Mesendoderm (in vitro differentiated cells): ENCODE results near the gene TBC1D25.
"Not testable (repeated sequence)": the region's sequence is repeated elsewhere in the genome, so short reads cannot be mapped to it uniquely, and the experiment has no call there.

Experiments
- DNase-seq: peaks from one replicate; pipeline ENCODE4 v3.0.0; 2013
- H2AK5ac ChIP-seq: 2 replicates; pipeline ENCODE4 v1.6.1; 2013; ENCODE audit warnings: low read length, inconsistent platforms
- H2BK120ac ChIP-seq: 2 replicates; pipeline ENCODE4 v1.6.1; 2013; ENCODE audit warnings: low read depth, mild to moderate bottlenecking, low read length, moderate library complexity, mixed read lengths
- H2BK15ac ChIP-seq: replicated peaks from 2 replicates; pipeline ENCODE4 v1.6.1; 2013; ENCODE audit warnings: low read depth, mild to moderate bottlenecking, moderate library complexity
- H2BK5ac ChIP-seq: 2 replicates; pipeline ENCODE4 v1.6.1; 2013; ENCODE audit warnings: low read length, inconsistent platforms
- H3K18ac ChIP-seq: 2 replicates; pipeline ENCODE4 v1.6.1; 2013; ENCODE audit warnings: mild to moderate bottlenecking, low read length, mixed read lengths
- H3K23ac ChIP-seq: one replicate; pipeline ENCODE4 v1.6.1; 2013; ENCODE audit warnings: low read length
- H3K27ac ChIP-seq: 2 replicates; pipeline ENCODE4 v1.5.1; 2013; ENCODE audit warnings: low read depth, mild to moderate bottlenecking, inconsistent platforms, low read length, moderate library complexity
- H3K27me3 ChIP-seq: 2 replicates; pipeline ENCODE4 v1.6.1; 2013; ENCODE audit warnings: low read length, control low read depth, mild to moderate bottlenecking, inconsistent platforms; ENCODE audit not compliant: insufficient read depth, poor library complexity
- H3K36me3 ChIP-seq: 2 replicates; pipeline ENCODE4 v1.6.1; 2013; ENCODE audit warnings: low read length, inconsistent platforms; ENCODE audit not compliant: control insufficient read depth, insufficient read depth
- H3K4ac ChIP-seq: one replicate; pipeline ENCODE4 v1.6.1; 2013; ENCODE audit warnings: low read depth, mild to moderate bottlenecking, low read length, moderate library complexity
- H3K4me1 ChIP-seq: 2 replicates; pipeline ENCODE4 v1.6.1; 2013; ENCODE audit warnings: low read depth, low read length, inconsistent platforms; ENCODE audit not compliant: control insufficient read depth
- H3K4me2 ChIP-seq: 2 replicates; pipeline ENCODE4 v1.6.1; 2013; ENCODE audit warnings: low read length
- H3K4me3 ChIP-seq: 2 replicates; pipeline ENCODE4 v1.5.1; 2013; ENCODE audit warnings: mild to moderate bottlenecking, low read length
- H3K56ac ChIP-seq: one replicate; pipeline ENCODE4 v1.6.1; 2013; ENCODE audit warnings: low read length
- H3K79me1 ChIP-seq: 2 replicates; pipeline ENCODE4 v1.6.1; 2013; ENCODE audit warnings: low read length, inconsistent platforms
- H3K79me2 ChIP-seq: 2 replicates; pipeline ENCODE4 v1.6.1; 2013; ENCODE audit warnings: mild to moderate bottlenecking, low read length; ENCODE audit not compliant: control insufficient read depth, insufficient read depth
- H3K9ac ChIP-seq: 2 replicates; pipeline ENCODE4 v1.6.1; 2013; ENCODE audit warnings: low read length, inconsistent platforms
- H4K5ac ChIP-seq: one replicate; pipeline ENCODE4 v1.6.1; 2013; ENCODE audit warnings: low read length
- H4K8ac ChIP-seq: one replicate; pipeline ENCODE4 v1.6.1; 2013; ENCODE audit warnings: low read depth, mild to moderate bottlenecking, control low read depth, low read length, moderate library complexity
- WGBS: extraction: QIAGEN DNeasy Blood & Tissue Kit; methylation state at CpG from one replicate; pipeline ENCODE4 v1.1.7; 2013; ENCODE audit warnings: low lambda C conversion rate, missing lambda C conversion rate; ENCODE audit not compliant: insufficient coverage; ENCODE audit errors: extremely low coverage; 5-methylcytosine and 5-hydroxymethylcytosine counted together

The TBC1D25 gene

DNA sequence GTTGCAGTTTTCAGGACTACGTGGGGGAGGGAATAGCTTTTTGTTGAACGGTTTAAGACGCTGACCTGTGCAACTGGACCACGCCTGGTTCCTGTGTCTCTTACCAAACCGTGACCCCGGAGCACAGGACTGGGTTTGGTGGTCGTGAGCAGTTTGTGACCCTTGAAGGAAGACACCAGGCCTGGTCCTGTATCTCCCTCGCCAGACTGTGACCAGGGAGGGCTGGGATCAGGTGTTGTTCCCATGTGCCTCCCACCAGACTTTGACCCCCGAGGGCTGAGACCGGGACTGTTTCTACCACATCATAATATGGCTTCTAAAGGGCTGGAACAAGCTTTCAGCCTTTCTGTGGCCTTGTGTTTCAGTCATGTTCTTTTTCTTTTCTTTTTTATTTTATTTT lies 17.2 kb upstream of the TBC1D25 start:
- Histone ChIP-seq H4K5ac (no peak overlapping the region), H3K4me3 (peak overlapping the region; percentile 87), H4K8ac (no peak overlapping the region), H3K36me3 (no peaks in the 10 kb centered on the region), H3K4me2 (peak overlapping the region; percentile 67), H3K79me1 (no peaks in the 10 kb centered on the region), H3K9ac (peak overlapping the region; percentile 92), H2AK5ac (no peak overlapping the region), H3K4ac (no peak overlapping the region), H2BK5ac (no peak overlapping the region), H2BK15ac (no peak overlapping the region), H3K27me3 (no peaks in the 10 kb centered on the region), H3K79me2 (peaks cover 5% of the 10 kb centered on the region), H2BK120ac (no peak overlapping the region), H3K56ac (peak overlapping the region; percentile 89), H3K4me1 (no peaks in the 10 kb centered on the region), H3K27ac (peak overlapping the region; percentile 73), H3K23ac (peak overlapping the region; percentile 24), H3K18ac (peak overlapping the region; percentile 25)
- no CpG with 5 or more reads among the region's 10 CpGs for WGBS
- no peak for DNase-seq

DNA sequence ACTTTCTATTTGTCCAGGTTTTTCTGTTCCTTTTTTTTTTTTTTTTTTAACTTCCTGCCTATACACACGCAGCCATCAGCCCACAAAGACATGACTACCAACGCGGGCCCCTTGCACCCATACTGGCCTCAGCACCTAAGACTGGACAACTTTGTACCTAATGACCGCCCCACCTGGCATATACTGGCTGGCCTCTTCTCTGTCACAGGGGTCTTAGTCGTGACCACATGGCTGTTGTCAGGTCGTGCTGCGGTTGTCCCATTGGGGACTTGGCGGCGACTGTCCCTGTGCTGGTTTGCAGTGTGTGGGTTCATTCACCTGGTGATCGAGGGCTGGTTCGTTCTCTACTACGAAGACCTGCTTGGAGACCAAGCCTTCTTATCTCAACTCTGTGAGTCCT lies 15.8 kb upstream of the TBC1D25 start:
- H3K56ac ChIP-seq, result no peak overlapping the region
- H3K4ac ChIP-seq, result no peak overlapping the region
- WGBS, result no CpG with 5 or more reads among the region's 12 CpGs
- H3K9ac ChIP-seq, result no peak overlapping the region
- no peak for DNase-seq
- no peaks in the 10 kb centered on the region for H3K27me3 ChIP-seq
- no peak overlapping the region for H2BK5ac ChIP-seq
- no peak overlapping the region for H3K18ac ChIP-seq
- no peak overlapping the region for H2BK120ac ChIP-seq
- H2BK15ac ChIP-seq, result no peak overlapping the region
- no peaks in the 10 kb centered on the region for H3K79me1 ChIP-seq
- no peak overlapping the region for H3K23ac ChIP-seq
- no peak overlapping the region for H3K27ac ChIP-seq
- no peaks in the 10 kb centered on the region for H3K36me3 ChIP-seq
- H4K8ac ChIP-seq, result no peak overlapping the region
- peaks cover 5% of the 10 kb centered on the region for H3K79me2 ChIP-seq
- no peak overlapping the region for H2AK5ac ChIP-seq
- no peak overlapping the region for H3K4me3 ChIP-seq
- no peak overlapping the region for H4K5ac ChIP-seq
- no peak overlapping the region for H3K4me2 ChIP-seq
- H3K4me1 ChIP-seq, result no peaks in the 10 kb centered on the region

DNA sequence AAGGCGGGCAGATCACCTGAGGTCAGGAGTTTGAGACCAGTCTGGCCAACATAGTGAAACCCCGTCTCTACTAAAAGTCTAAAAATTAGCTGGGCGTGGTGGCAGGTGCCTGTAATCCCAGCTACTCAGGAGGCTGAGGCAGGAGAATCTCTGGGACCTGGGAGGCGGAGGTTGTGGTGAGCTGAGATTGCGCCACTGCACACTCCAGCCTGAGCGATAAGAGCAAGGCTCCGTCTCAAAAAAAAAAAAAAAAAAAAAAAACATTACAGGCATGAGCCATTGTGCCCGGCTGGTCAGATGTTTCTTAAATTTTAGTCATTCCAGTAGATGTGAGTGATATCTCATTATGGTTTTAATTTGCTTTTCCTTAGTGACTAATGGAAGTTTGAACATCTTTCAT lies 13.7 kb upstream of the TBC1D25 start:
- H4K5ac ChIP-seq, H2BK5ac ChIP-seq, H2AK5ac ChIP-seq, H3K27me3 ChIP-seq, H2BK15ac ChIP-seq, H2BK120ac ChIP-seq, H3K4me2 ChIP-seq, H3K79me2 ChIP-seq, DNase-seq, H3K56ac ChIP-seq, H3K79me1 ChIP-seq, H3K4ac ChIP-seq, H3K23ac ChIP-seq, H3K9ac ChIP-seq, H4K8ac ChIP-seq, H3K18ac ChIP-seq, H3K27ac ChIP-seq, H3K4me3 ChIP-seq, H3K36me3 ChIP-seq, H3K4me1 ChIP-seq: not testable (repeated sequence)
- no CpG with 5 or more reads among the region's 8 CpGs for WGBS

DNA sequence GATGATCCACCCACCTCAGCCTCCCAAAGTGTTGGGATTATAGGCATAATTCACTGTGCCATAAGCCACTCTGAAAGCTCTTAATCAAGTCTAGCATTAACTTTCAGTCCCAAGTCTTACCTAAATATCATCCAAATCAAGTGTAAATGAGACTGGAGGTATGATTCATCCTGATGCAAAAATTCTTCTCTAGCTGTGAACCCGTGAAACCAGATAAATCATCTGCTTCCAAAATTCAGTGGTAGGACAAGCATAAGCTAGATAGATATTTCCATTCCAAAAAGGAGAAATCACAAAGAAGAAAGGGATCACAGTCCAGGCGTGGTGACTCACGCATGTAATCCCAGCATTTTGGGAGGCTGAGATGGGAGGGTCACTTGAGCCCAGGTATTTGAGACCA lies 8.8 kb upstream of the TBC1D25 start:
- no peak overlapping the region for H3K9ac ChIP-seq
- H4K8ac ChIP-seq, result no peak overlapping the region
- no peak overlapping the region for H3K4me2 ChIP-seq
- no peaks in the 10 kb centered on the region for H3K4me1 ChIP-seq
- H3K23ac ChIP-seq, result no peak overlapping the region
- H2BK5ac ChIP-seq, result no peak overlapping the region
- WGBS, result no CpG with 5 or more reads among the region's 3 CpGs
- no peaks in the 10 kb centered on the region for H3K79me2 ChIP-seq
- no peak overlapping the region for H2AK5ac ChIP-seq
- H2BK15ac ChIP-seq, result no peak overlapping the region
- no peaks in the 10 kb centered on the region for H3K27me3 ChIP-seq
- H3K27ac ChIP-seq, result no peak overlapping the region
- H3K4ac ChIP-seq, result no peak overlapping the region
- no peak overlapping the region for H3K18ac ChIP-seq
- H2BK120ac ChIP-seq, result no peak overlapping the region
- H3K36me3 ChIP-seq, result no peaks in the 10 kb centered on the region
- H3K79me1 ChIP-seq, result no peaks in the 10 kb centered on the region
- DNase-seq, result no peak
- no peak overlapping the region for H3K56ac ChIP-seq
- no peak overlapping the region for H3K4me3 ChIP-seq
- H4K5ac ChIP-seq, result no peak overlapping the region

GRCh38 chrX:48531358-48531959 lies 8.1 kb upstream of the TBC1D25 start:
- Histone ChIP-seq H3K27ac (no peak overlapping the region), H3K36me3 (no peaks in the 10 kb centered on the region), H2AK5ac (no peak overlapping the region), H3K56ac (no peak overlapping the region), H3K23ac (no peak overlapping the region), H3K18ac (no peak overlapping the region), H3K9ac (no peak overlapping the region), H3K4ac (no peak overlapping the region), H3K4me2 (no peak overlapping the region), H3K4me1 (no peaks in the 10 kb centered on the region), H3K79me2 (no peaks in the 10 kb centered on the region), H4K8ac (no peak overlapping the region), H2BK5ac (no peak overlapping the region), H2BK120ac (no peak overlapping the region), H3K4me3 (no peak overlapping the region), H4K5ac (no peak overlapping the region), H3K27me3 (no peaks in the 10 kb centered on the region), H3K79me1 (no peaks in the 10 kb centered on the region), H2BK15ac (no peak overlapping the region)
- DNase-seq, result peak; percentile 21
- no CpG with 5 or more reads among the region's 5 CpGs for WGBS

- Histone ChIP-seq H3K27me3 (no peaks in the 10 kb centered on the region), H2BK120ac (no peak overlapping the region), H2BK15ac (no peak overlapping the region), H3K27ac (no peak overlapping the region), H3K9ac (no peak overlapping the region), H3K4ac (no peak overlapping the region), H2AK5ac (no peak overlapping the region), H3K4me3 (no peak overlapping the region), H3K4me2 (no peak overlapping the region), H3K79me1 (no peaks in the 10 kb centered on the region), H3K36me3 (no peaks in the 10 kb centered on the region), H4K5ac (no peak overlapping the region), H4K8ac (no peak overlapping the region), H3K18ac (no peak overlapping the region), H3K79me2 (no peaks in the 10 kb centered on the region), H3K56ac (no peak overlapping the region), H3K4me1 (no peaks in the 10 kb centered on the region), H2BK5ac (no peak overlapping the region), H3K23ac (no peak overlapping the region)
- no CpG with 5 or more reads among the region's 1 CpG for WGBS
- no peak for DNase-seq
Measured at GRCh38 chrX:48532161-48532560, 7.4 kb upstream of the TBC1D25 start.
